ENCODE data around the gene FOXO1.

Gene FOXO1

GRCh38 chr13:40533072-40533471 lies 133.4 kb downstream of the FOXO1 start:
- Histone ChIP-seq H3K36me3 (ENCODE audit: insufficient read depth, low read length) (no peaks in the 10 kb centered on the region), H3K9ac (ENCODE audit: low read length) (no peak overlapping the region), H3K4me1 (ENCODE audit: insufficient read depth, low read length) (peaks cover 7% of the 10 kb centered on the region), H3K9me3 (ENCODE audit: low read length) (no peaks in the 10 kb centered on the region), H3K27me3 (ENCODE audit: control insufficient read depth in 1 of 2, insufficient read depth in 2 of 2, low read length in 2 of 2) (no peaks in the 10 kb centered on the region), H3K27ac (ENCODE audit: low read depth, low read length) (no peak overlapping the region), H3K4me3 (ENCODE audit: low read depth in 1 of 2, low read length in 2 of 2) (no peak overlapping the region)

DNA sequence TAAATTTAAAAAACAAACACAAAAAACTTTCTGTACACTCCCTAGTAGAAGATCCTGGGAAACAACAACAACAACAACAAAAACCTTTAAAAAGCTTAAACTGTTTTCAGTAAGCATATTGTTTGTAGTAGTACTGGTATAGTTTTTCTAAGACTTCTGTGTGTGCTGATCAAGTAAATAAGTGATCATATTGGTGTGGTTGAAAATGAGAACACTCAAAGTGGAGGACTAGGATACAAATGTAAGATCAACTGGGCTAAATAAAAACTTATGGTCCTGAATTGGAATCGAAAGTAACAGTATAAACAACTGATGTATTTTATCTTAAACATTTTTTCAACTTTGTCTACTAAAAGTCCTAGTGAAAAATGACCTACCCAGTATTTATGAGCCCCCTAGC lies 135.5 kb downstream of the FOXO1 start:
- Histone ChIP-seq H3K4me1 (ENCODE audit: insufficient read depth, low read length) (no peaks in the 10 kb centered on the region), H3K9ac (ENCODE audit: low read length) (no peak overlapping the region), H3K27ac (ENCODE audit: low read depth, low read length) (no peak overlapping the region), H3K36me3 (ENCODE audit: insufficient read depth, low read length) (no peaks in the 10 kb centered on the region), H3K9me3 (ENCODE audit: low read length) (no peaks in the 10 kb centered on the region), H3K4me3 (ENCODE audit: low read depth in 1 of 2, low read length in 2 of 2) (no peak overlapping the region), H3K27me3 (ENCODE audit: control insufficient read depth in 1 of 2, insufficient read depth in 2 of 2, low read length in 2 of 2) (no peaks in the 10 kb centered on the region)

DNA sequence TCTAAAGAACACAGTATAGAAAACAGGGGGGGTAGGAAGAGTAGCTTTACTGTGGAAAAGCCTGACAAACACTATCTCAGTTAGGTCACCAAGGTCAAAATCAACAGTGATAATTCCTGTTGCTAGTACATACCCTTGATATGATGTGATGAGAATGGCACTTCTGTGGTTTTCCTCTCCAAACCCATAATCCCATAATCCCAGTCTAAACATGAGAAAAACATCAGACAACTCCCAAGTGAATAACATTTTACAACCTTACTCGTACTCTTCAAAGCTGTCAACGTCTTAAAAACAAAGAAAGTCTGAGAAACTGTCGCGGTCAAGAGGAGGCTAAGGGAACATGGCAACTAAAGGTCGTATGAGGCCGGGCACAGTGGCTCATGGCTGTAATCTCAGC lies 137.6 kb downstream of the FOXO1 start:
- Histone ChIP-seq H3K27ac (ENCODE audit: low read depth, low read length) (no peak overlapping the region), H3K4me3 (ENCODE audit: low read depth in 1 of 2, low read length in 2 of 2) (no peak overlapping the region), H3K36me3 (ENCODE audit: insufficient read depth, low read length) (no peaks in the 10 kb centered on the region), H3K27me3 (ENCODE audit: control insufficient read depth in 1 of 2, insufficient read depth in 2 of 2, low read length in 2 of 2) (no peaks in the 10 kb centered on the region), H3K9ac (ENCODE audit: low read length) (no peak overlapping the region), H3K9me3 (ENCODE audit: low read length) (no peaks in the 10 kb centered on the region), H3K4me1 (ENCODE audit: insufficient read depth, low read length) (no peaks in the 10 kb centered on the region)

GRCh38 chr13:40527914-40528313 lies 138.5 kb downstream of the FOXO1 start:
- Histone ChIP-seq H3K27ac (ENCODE audit: low read depth, low read length) (no peak overlapping the region), H3K9ac (ENCODE audit: low read length) (no peak overlapping the region), H3K27me3 (ENCODE audit: control insufficient read depth in 1 of 2, insufficient read depth in 2 of 2, low read length in 2 of 2) (no peaks in the 10 kb centered on the region), H3K36me3 (ENCODE audit: insufficient read depth, low read length) (no peaks in the 10 kb centered on the region), H3K4me3 (ENCODE audit: low read depth in 1 of 2, low read length in 2 of 2) (no peak overlapping the region), H3K4me1 (ENCODE audit: insufficient read depth, low read length) (no peaks in the 10 kb centered on the region), H3K9me3 (ENCODE audit: low read length) (no peaks in the 10 kb centered on the region)

- H3K9ac ChIP-seq (ENCODE audit: low read length), result no peak overlapping the region
- no peaks in the 10 kb centered on the region for H3K9me3 ChIP-seq (ENCODE audit: low read length)
- H3K27ac ChIP-seq (ENCODE audit: low read depth, low read length), result no peak overlapping the region
- H3K4me3 ChIP-seq (ENCODE audit: low read depth in 1 of 2, low read length in 2 of 2), result no peak overlapping the region
- H3K27me3 ChIP-seq (ENCODE audit: control insufficient read depth in 1 of 2, insufficient read depth in 2 of 2, low read length in 2 of 2), result no peaks in the 10 kb centered on the region
- no peaks in the 10 kb centered on the region for H3K36me3 ChIP-seq (ENCODE audit: insufficient read depth, low read length)
- H3K4me1 ChIP-seq (ENCODE audit: insufficient read depth, low read length), result no peaks in the 10 kb centered on the region
Observed at GRCh38 chr13:40522282-40522681, 144.2 kb downstream of the FOXO1 start.

- Histone ChIP-seq H3K4me1 (ENCODE audit: insufficient read depth, low read length) (no peaks in the 10 kb centered on the region), H3K27me3 (ENCODE audit: control insufficient read depth in 1 of 2, insufficient read depth in 2 of 2, low read length in 2 of 2) (no peaks in the 10 kb centered on the region), H3K9me3 (ENCODE audit: low read length) (no peaks in the 10 kb centered on the region), H3K27ac (ENCODE audit: low read depth, low read length) (no peak overlapping the region), H3K36me3 (ENCODE audit: insufficient read depth, low read length) (no peaks in the 10 kb centered on the region), H3K9ac (ENCODE audit: low read length) (no peak overlapping the region), H3K4me3 (ENCODE audit: low read depth in 1 of 2, low read length in 2 of 2) (no peak overlapping the region)
Observed at GRCh38 chr13:40520916-40521315, 145.5 kb downstream of the FOXO1 start.

DNA sequence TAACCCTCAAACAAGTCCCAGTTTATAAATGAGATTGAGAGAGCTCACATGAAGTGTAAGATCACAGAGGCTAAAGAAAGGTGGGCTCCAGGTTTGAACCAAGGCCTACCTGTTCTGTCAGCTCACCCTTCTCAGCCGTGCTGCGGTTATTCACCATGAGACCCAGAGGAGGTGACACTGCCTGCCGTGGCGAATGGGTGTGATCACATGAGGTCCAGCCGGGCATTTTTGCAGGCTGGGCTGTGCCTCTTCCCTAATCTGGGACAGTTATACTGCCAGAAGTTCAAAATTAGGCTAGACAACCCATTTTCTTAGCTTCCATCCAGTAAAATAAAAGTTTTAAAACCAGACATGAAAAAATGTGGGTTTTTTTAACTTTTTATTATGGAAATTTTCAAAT lies 146.8 kb downstream of the FOXO1 start:
- no peak overlapping the region for H3K4me3 ChIP-seq (ENCODE audit: low read depth in 1 of 2, low read length in 2 of 2)
- no peak overlapping the region for H3K27ac ChIP-seq (ENCODE audit: low read depth, low read length)
- no peaks in the 10 kb centered on the region for H3K27me3 ChIP-seq (ENCODE audit: control insufficient read depth in 1 of 2, insufficient read depth in 2 of 2, low read length in 2 of 2)
- H3K36me3 ChIP-seq (ENCODE audit: insufficient read depth, low read length), result no peaks in the 10 kb centered on the region
- H3K4me1 ChIP-seq (ENCODE audit: insufficient read depth, low read length), result no peaks in the 10 kb centered on the region
- no peaks in the 10 kb centered on the region for H3K9me3 ChIP-seq (ENCODE audit: low read length)
- H3K9ac ChIP-seq (ENCODE audit: low read length), result no peak overlapping the region

DNA sequence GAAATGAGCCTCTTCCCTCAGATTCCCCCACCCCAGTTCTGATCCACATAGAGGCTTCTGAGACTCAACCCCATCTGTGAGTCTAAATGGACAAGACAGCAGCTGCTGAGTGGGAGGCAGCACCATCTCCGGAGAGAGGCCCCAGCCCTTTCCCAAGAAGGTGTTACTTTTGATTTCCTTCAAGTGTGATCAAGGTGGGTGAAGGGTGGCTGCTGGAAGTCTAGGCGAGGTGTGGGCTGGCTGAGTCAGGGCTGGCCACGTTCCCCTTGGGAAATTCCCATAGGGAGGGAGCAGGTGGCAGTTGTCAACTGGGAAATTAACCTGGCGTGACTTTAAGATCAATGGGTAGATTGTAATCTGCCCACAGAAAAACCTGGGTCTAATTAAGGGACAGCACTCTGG lies 148.0 kb downstream of the FOXO1 start:
- Histone ChIP-seq H3K27ac (ENCODE audit: low read depth, low read length) (no peak overlapping the region), H3K4me1 (ENCODE audit: insufficient read depth, low read length) (no peaks in the 10 kb centered on the region)

GRCh38 chr13:40517486-40518480 lies 148.7 kb downstream of the FOXO1 start:
- H3K9me3 ChIP-seq (ENCODE audit: low read length), result no peaks in the 10 kb centered on the region
- no peak overlapping the region for H3K27ac ChIP-seq (ENCODE audit: low read depth, low read length)
- H3K36me3 ChIP-seq (ENCODE audit: insufficient read depth, low read length), result no peaks in the 10 kb centered on the region
- H3K27me3 ChIP-seq (ENCODE audit: control insufficient read depth in 1 of 2, insufficient read depth in 2 of 2, low read length in 2 of 2), result no peaks in the 10 kb centered on the region
- no peak overlapping the region for H3K4me3 ChIP-seq (ENCODE audit: low read depth in 1 of 2, low read length in 2 of 2)
- H3K4me1 ChIP-seq (ENCODE audit: insufficient read depth, low read length), result no peaks in the 10 kb centered on the region
- H3K9ac ChIP-seq (ENCODE audit: low read length), result no peak overlapping the region

More for the DNA sequence above, 148.0 kb downstream of the FOXO1 start:
- H3K9ac ChIP-seq (ENCODE audit: low read length), result no peak overlapping the region
- H3K36me3 ChIP-seq (ENCODE audit: insufficient read depth, low read length), result no peaks in the 10 kb centered on the region
- no peaks in the 10 kb centered on the region for H3K27me3 ChIP-seq (ENCODE audit: control insufficient read depth in 1 of 2, insufficient read depth in 2 of 2, low read length in 2 of 2)
- no peaks in the 10 kb centered on the region for H3K9me3 ChIP-seq (ENCODE audit: low read length)
- H3K4me3 ChIP-seq (ENCODE audit: low read depth in 1 of 2, low read length in 2 of 2), result no peak overlapping the region

DNA sequence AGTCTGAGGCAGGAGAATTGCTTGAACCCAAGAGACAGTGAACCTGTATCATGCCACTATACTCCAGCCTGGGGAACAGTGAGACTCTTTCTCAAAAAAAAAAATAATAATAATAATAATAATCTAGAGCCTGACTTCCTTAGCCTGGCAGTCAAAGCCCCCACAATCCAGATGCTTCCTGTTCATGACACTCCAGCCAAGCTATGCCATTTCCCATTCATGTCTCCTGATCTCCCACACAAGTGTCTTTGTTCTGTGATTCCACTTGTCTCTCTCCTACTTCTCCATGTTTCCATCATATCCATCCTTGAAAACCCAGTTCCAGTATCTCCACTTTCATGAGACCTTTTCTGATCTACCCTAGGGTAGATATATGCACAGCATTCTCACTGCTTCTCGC lies 150.7 kb downstream of the FOXO1 start:
- Histone ChIP-seq H3K9ac (ENCODE audit: low read length) (no peak overlapping the region), H3K4me3 (ENCODE audit: low read depth in 1 of 2, low read length in 2 of 2) (no peak overlapping the region), H3K36me3 (ENCODE audit: insufficient read depth, low read length) (no peaks in the 10 kb centered on the region)

GRCh38 chr13:40514802-40515201 lies 151.6 kb downstream of the FOXO1 start:
- Histone ChIP-seq H3K4me3 (ENCODE audit: low read depth in 1 of 2, low read length in 2 of 2) (no peak overlapping the region), H3K9me3 (ENCODE audit: low read length) (no peaks in the 10 kb centered on the region), H3K27me3 (ENCODE audit: control insufficient read depth in 1 of 2, insufficient read depth in 2 of 2, low read length in 2 of 2) (no peaks in the 10 kb centered on the region), H3K9ac (ENCODE audit: low read length) (no peak overlapping the region), H3K27ac (ENCODE audit: low read depth, low read length) (no peak overlapping the region), H3K36me3 (ENCODE audit: insufficient read depth, low read length) (no peaks in the 10 kb centered on the region), H3K4me1 (ENCODE audit: insufficient read depth, low read length) (no peaks in the 10 kb centered on the region)

More for the DNA sequence above, 150.7 kb downstream of the FOXO1 start:
- no peaks in the 10 kb centered on the region for H3K27me3 ChIP-seq (ENCODE audit: control insufficient read depth in 1 of 2, insufficient read depth in 2 of 2, low read length in 2 of 2)
- H3K4me1 ChIP-seq (ENCODE audit: insufficient read depth, low read length), result no peaks in the 10 kb centered on the region
- H3K9me3 ChIP-seq (ENCODE audit: low read length), result no peaks in the 10 kb centered on the region
- H3K27ac ChIP-seq (ENCODE audit: low read depth, low read length), result no peak overlapping the region

DNA sequence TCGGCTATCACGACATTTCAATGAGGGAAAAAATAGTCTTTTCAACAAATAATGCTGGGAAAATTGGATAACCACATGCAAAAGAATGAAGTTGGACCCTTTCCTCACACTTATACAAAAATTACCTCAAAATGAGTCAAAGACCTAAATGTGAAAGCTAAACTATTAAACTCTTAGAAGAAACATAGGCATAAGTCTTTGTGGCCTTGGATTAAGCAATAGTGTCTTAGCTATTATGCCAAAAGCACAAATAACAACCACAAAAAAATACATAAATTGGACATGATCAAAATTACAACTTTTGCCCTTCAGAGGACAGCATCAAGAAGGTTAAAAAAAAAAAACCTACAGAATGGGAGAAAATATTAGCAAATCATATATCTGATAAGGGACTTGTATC lies 156.6 kb downstream of the FOXO1 start:
- no peaks in the 10 kb centered on the region for H3K27me3 ChIP-seq (ENCODE audit: control insufficient read depth in 1 of 2, insufficient read depth in 2 of 2, low read length in 2 of 2)
- no peaks in the 10 kb centered on the region for H3K9me3 ChIP-seq (ENCODE audit: low read length)
- no peak overlapping the region for H3K9ac ChIP-seq (ENCODE audit: low read length)
- no peak overlapping the region for H3K27ac ChIP-seq (ENCODE audit: low read depth, low read length)
- H3K4me1 ChIP-seq (ENCODE audit: insufficient read depth, low read length), result peaks cover 10% of the 10 kb centered on the region
- no peaks in the 10 kb centered on the region for H3K36me3 ChIP-seq (ENCODE audit: insufficient read depth, low read length)
- H3K4me3 ChIP-seq (ENCODE audit: low read depth in 1 of 2, low read length in 2 of 2), result no peak overlapping the region
